SK-N-SH treated with all-trans-retinoic acid at 6 μM for 48 hours (cell line): Measurements from ENCODE around the gene SLC13A4.
"Not testable (repeated sequence)": the region's sequence is repeated elsewhere in the genome, so short reads cannot be mapped to it uniquely, and the experiment has no call there.

ENCODE experiments used
- ATAC-seq: fragments of 200-7000 bp; cut with Tn5 transposase; 3 replicates; pipeline ENCODE4 v1.9.1; 2020; ENCODE audit warnings: mild to moderate bottlenecking, moderate library complexity
- ARNTL ChIP-seq: fragments of 450-650 bp; formaldehyde crosslinking; IDR thresholded peaks from 2 replicates; pipeline ENCODE4 v1.5.0; 2020; ENCODE audit warnings: low read depth, mild to moderate bottlenecking, moderate library complexity, borderline replicate concordance
- BACH2 ChIP-seq: fragments of 250-450 bp; sonication (Bioruptor Pico); IDR thresholded peaks from 2 replicates; pipeline ENCODE4 v1.9.0; 2021; ENCODE audit warnings: mild to moderate bottlenecking, borderline replicate concordance
- CSDC2 ChIP-seq: fragments of 250-450 bp; sonication (Bioruptor Pico); IDR thresholded peaks from 2 replicates; pipeline ENCODE4 v1.5.0; 2020; ENCODE audit warnings: mild to moderate bottlenecking, moderate library complexity
- ESRRG ChIP-seq: fragments of 250-450 bp; sonication (Bioruptor Pico); IDR thresholded peaks from 2 replicates; pipeline ENCODE4 v1.6.1; 2021; ENCODE audit warnings: mild to moderate bottlenecking
- GLIS3 ChIP-seq: fragments of 250-450 bp; sonication (Bioruptor Pico); IDR thresholded peaks from 2 replicates; pipeline ENCODE4 v1.5.0; 2020; ENCODE audit warnings: mild to moderate bottlenecking, moderate library complexity
- ISL1 ChIP-seq: fragments of 250-450 bp; sonication (Bioruptor Pico); IDR thresholded peaks from 2 replicates; pipeline ENCODE4 v2.1.2; 2022; ENCODE audit warnings: mild to moderate bottlenecking, moderate library complexity
- OSR1 ChIP-seq: fragments of 250-450 bp; sonication (Bioruptor Pico); IDR thresholded peaks from 2 replicates; pipeline ENCODE4 v1.8.0; 2022; ENCODE audit warnings: moderate library complexity, mild to moderate bottlenecking, inconsistent platforms
- PPARA ChIP-seq: fragments of 250-450 bp; sonication (Bioruptor Pico); IDR thresholded peaks from 2 replicates; pipeline ENCODE4 v1.5.0; 2020; ENCODE audit warnings: mild to moderate bottlenecking, borderline replicate concordance
- RARB ChIP-seq: fragments of 250-450 bp; sonication (Bioruptor Pico); IDR thresholded peaks from 2 replicates; pipeline ENCODE4 v1.8.0; 2021; ENCODE audit warnings: mild to moderate bottlenecking, moderate library complexity
- SNAI2 ChIP-seq: fragments of 250-450 bp; sonication (Bioruptor Pico); IDR thresholded peaks from 2 replicates; pipeline ENCODE4 v1.5.0; 2020; ENCODE audit warnings: mild to moderate bottlenecking, moderate library complexity
- TCF4 ChIP-seq: fragments of 250-450 bp; sonication (Bioruptor Pico); IDR thresholded peaks from 2 replicates; pipeline ENCODE4 v1.8.0; 2021; ENCODE audit warnings: mild to moderate bottlenecking, moderate library complexity, borderline replicate concordance
- TOX ChIP-seq: fragments of 250-450 bp; sonication (Bioruptor Pico); IDR thresholded peaks from 2 replicates; pipeline ENCODE4 v1.8.0; 2021; ENCODE audit warnings: mild to moderate bottlenecking, moderate library complexity, borderline replicate concordance
- ZC3H10 ChIP-seq: fragments of 250-450 bp; sonication (Bioruptor Pico); IDR thresholded peaks from 2 replicates; pipeline ENCODE4 v1.5.1; 2021; ENCODE audit warnings: mild to moderate bottlenecking, moderate library complexity
- ZFP3 ChIP-seq: fragments of 250-450 bp; sonication (Bioruptor Pico); IDR thresholded peaks from 2 replicates; pipeline ENCODE4 v1.5.0; 2020; ENCODE audit warnings: mild to moderate bottlenecking, moderate library complexity
- ZFP30 ChIP-seq: fragments of 450-650 bp; formaldehyde crosslinking; IDR thresholded peaks from 2 replicates; pipeline ENCODE4 v1.5.0; 2022; ENCODE audit warnings: mild to moderate bottlenecking, moderate library complexity
- ZNF565 ChIP-seq: fragments of 450-650 bp; formaldehyde crosslinking; conservative IDR thresholded peaks from 2 replicates; pipeline ENCODE4 v1.5.0; 2020; ENCODE audit warnings: low read depth, mild to moderate bottlenecking, moderate library complexity
- ZNF70 ChIP-seq: fragments of 450-650 bp; formaldehyde crosslinking; IDR thresholded peaks from 2 replicates; pipeline ENCODE4 v1.5.0; 2020; ENCODE audit warnings: mild to moderate bottlenecking, moderate library complexity
- ZNF8 ChIP-seq: fragments of 450-650 bp; formaldehyde crosslinking; IDR thresholded peaks from 2 replicates; pipeline ENCODE4 v1.5.0; 2020; ENCODE audit warnings: mild to moderate bottlenecking, moderate library complexity
- TF ChIP-seq, protein P1 (sequence below): fragments of 250-450 bp; sonication (Bioruptor Pico); IDR thresholded peaks from 2 replicates; pipeline ENCODE4 v1.8.0; 2020; ENCODE audit warnings: mild to moderate bottlenecking, moderate library complexity, borderline replicate concordance
- TF ChIP-seq, protein P2 (sequence below): fragments of 250-450 bp; sonication (Bioruptor Pico); IDR thresholded peaks from 2 replicates; pipeline ENCODE4 v1.5.1; 2021; ENCODE audit warnings: mild to moderate bottlenecking, moderate library complexity
- TF ChIP-seq, protein P3 (sequence below): fragments of 250-450 bp; sonication (Bioruptor Pico); IDR thresholded peaks from 2 replicates; pipeline ENCODE4 v1.8.0; 2021; ENCODE audit warnings: low read depth, mild to moderate bottlenecking, moderate library complexity, borderline replicate concordance
- TF ChIP-seq, protein P4 (sequence below): fragments of 250-450 bp; sonication (Bioruptor Pico); IDR thresholded peaks from 2 replicates; pipeline ENCODE4 v1.5.0; 2020; ENCODE audit warnings: mild to moderate bottlenecking, moderate library complexity
- TF ChIP-seq, protein P5 (sequence below): fragments of 250-450 bp; sonication (Bioruptor Pico); IDR thresholded peaks from 2 replicates; pipeline ENCODE4 v1.5.1; 2020; ENCODE audit warnings: low read depth, mild to moderate bottlenecking, moderate library complexity

The SLC13A4 gene

DNA sequence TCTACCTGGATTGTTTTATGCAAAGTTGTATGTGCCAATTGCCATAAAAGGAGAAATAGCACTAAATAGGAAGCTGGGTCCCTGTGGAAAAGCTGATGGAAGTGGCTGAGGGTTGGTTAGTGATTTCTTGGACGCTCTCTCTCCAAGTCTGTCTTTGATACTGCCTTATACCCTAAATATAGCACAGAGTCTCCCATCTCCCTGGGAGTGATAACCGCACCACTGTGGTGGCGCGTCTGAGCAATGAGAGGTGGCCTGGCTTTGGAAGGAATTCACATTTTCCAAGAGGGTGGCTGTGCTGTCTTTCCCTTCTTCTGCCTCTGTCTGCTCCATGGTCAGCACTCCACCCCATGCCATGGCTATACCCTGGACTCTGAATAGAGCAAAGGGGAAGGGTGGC, 34.4 kb downstream of the SLC13A4 start:
- no peak for ATAC-seq
- TF ChIP-seq BACH2 (CRISPR knock-in tag) = no peak
- TF ChIP-seq ZNF8 (CRISPR knock-in tag) = no peak
- TF ChIP-seq, protein P1, sequence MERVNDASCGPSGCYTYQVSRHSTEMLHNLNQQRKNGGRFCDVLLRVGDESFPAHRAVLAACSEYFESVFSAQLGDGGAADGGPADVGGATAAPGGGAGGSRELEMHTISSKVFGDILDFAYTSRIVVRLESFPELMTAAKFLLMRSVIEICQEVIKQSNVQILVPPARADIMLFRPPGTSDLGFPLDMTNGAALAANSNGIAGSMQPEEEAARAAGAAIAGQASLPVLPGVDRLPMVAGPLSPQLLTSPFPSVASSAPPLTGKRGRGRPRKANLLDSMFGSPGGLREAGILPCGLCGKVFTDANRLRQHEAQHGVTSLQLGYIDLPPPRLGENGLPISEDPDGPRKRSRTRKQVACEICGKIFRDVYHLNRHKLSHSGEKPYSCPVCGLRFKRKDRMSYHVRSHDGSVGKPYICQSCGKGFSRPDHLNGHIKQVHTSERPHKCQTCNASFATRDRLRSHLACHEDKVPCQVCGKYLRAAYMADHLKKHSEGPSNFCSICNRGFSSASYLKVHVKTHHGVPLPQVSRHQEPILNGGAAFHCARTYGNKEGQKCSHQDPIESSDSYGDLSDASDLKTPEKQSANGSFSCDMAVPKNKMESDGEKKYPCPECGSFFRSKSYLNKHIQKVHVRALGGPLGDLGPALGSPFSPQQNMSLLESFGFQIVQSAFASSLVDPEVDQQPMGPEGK (CRISPR knock-in tag) = no peak
- TF ChIP-seq ZFP3 (CRISPR knock-in tag) = no peak
- TF ChIP-seq CSDC2 = no peak
- TF ChIP-seq, protein P2, sequence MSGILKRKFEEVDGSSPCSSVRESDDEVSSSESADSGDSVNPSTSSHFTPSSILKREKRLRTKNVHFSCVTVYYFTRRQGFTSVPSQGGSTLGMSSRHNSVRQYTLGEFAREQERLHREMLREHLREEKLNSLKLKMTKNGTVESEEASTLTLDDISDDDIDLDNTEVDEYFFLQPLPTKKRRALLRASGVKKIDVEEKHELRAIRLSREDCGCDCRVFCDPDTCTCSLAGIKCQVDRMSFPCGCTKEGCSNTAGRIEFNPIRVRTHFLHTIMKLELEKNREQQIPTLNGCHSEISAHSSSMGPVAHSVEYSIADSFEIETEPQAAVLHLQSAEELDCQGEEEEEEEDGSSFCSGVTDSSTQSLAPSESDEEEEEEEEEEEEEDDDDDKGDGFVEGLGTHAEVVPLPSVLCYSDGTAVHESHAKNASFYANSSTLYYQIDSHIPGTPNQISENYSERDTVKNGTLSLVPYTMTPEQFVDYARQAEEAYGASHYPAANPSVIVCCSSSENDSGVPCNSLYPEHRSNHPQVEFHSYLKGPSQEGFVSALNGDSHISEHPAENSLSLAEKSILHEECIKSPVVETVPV (CRISPR knock-in tag) = no peak
- no peak for TF ChIP-seq ARNTL (CRISPR knock-in tag)
- TF ChIP-seq PPARA (CRISPR knock-in tag) = no peak
- no peak for TF ChIP-seq ESRRG (CRISPR knock-in tag)
- no peak for TF ChIP-seq ISL1 (CRISPR knock-in tag)
- no peak for TF ChIP-seq ZNF565 (CRISPR knock-in tag)
- TF ChIP-seq ZNF70 (CRISPR knock-in tag) = no peak
- TF ChIP-seq GLIS3 (CRISPR knock-in tag) = no peak
- no peak for TF ChIP-seq OSR1 (CRISPR knock-in tag)
- TF ChIP-seq, protein P3, sequence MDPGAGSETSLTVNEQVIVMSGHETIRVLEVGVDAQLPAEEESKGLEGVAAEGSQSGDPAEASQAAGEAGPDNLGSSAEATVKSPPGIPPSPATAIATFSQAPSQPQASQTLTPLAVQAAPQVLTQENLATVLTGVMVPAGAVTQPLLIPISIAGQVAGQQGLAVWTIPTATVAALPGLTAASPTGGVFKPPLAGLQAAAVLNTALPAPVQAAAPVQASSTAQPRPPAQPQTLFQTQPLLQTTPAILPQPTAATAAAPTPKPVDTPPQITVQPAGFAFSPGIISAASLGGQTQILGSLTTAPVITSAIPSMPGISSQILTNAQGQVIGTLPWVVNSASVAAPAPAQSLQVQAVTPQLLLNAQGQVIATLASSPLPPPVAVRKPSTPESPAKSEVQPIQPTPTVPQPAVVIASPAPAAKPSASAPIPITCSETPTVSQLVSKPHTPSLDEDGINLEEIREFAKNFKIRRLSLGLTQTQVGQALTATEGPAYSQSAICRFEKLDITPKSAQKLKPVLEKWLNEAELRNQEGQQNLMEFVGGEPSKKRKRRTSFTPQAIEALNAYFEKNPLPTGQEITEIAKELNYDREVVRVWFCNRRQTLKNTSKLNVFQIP (CRISPR knock-in tag) = no peak
- TF ChIP-seq SNAI2 = no peak
- TF ChIP-seq TCF4 (CRISPR knock-in tag) = no peak
- no peak for TF ChIP-seq ZC3H10 (CRISPR knock-in tag)
- TF ChIP-seq, protein P4, sequence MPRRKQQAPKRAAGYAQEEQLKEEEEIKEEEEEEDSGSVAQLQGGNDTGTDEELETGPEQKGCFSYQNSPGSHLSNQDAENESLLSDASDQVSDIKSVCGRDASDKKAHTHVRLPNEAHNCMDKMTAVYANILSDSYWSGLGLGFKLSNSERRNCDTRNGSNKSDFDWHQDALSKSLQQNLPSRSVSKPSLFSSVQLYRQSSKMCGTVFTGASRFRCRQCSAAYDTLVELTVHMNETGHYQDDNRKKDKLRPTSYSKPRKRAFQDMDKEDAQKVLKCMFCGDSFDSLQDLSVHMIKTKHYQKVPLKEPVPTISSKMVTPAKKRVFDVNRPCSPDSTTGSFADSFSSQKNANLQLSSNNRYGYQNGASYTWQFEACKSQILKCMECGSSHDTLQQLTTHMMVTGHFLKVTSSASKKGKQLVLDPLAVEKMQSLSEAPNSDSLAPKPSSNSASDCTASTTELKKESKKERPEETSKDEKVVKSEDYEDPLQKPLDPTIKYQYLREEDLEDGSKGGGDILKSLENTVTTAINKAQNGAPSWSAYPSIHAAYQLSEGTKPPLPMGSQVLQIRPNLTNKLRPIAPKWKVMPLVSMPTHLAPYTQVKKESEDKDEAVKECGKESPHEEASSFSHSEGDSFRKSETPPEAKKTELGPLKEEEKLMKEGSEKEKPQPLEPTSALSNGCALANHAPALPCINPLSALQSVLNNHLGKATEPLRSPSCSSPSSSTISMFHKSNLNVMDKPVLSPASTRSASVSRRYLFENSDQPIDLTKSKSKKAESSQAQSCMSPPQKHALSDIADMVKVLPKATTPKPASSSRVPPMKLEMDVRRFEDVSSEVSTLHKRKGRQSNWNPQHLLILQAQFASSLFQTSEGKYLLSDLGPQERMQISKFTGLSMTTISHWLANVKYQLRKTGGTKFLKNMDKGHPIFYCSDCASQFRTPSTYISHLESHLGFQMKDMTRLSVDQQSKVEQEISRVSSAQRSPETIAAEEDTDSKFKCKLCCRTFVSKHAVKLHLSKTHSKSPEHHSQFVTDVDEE (CRISPR knock-in tag) = no peak
- TF ChIP-seq, protein P5, sequence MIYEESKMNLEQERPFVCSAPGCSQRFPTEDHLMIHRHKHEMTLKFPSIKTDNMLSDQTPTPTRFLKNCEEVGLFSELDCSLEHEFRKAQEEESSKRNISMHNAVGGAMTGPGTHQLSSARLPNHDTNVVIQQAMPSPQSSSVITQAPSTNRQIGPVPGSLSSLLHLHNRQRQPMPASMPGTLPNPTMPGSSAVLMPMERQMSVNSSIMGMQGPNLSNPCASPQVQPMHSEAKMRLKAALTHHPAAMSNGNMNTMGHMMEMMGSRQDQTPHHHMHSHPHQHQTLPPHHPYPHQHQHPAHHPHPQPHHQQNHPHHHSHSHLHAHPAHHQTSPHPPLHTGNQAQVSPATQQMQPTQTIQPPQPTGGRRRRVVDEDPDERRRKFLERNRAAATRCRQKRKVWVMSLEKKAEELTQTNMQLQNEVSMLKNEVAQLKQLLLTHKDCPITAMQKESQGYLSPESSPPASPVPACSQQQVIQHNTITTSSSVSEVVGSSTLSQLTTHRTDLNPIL (CRISPR knock-in tag) = no peak

DNA sequence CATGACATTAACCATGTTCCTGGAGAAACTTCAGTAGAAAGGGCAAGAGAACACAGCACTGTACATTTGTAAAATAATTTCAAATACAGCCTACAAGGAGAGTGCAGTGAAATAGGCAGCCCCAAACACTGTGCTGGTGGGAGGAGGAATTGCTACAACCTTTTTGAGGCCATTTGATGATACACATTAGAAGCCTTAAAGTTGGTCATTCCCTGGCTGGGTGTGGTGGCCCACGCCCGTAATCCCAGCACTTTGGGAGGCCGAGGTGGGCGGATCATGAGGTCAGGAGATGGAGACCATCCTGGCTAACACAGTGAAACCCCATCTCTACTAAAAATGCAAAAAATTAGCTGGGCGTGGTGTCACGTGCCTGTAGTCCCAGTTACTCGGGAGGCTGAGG, 35.4 kb downstream of the SLC13A4 start:
- ATAC-seq = not testable (repeated sequence)

DNA sequence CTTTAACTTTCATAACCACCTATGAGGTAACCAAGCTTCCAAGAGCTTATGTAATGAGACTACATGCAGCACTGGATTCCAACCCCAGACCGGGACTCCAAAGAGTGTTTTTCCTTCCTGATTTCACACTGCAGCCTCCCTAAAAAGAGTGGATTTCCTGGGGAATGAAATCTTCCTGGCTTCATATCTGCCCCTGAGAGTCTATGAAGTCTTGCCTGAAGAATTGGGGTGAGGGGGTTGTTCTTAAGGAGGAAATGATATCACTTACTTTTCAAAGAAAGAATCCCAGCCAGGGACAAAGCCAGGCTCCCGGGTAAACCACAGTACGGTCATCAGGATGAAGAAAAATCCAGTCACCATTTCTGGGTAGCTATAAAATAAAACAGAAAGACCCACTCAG, 35.9 kb downstream of the SLC13A4 start:
- no peak for ATAC-seq
- TF ChIP-seq GLIS3 (CRISPR knock-in tag) (no peak), ZFP30 (no peak), TOX (CRISPR knock-in tag) (no peak), RARB (CRISPR knock-in tag) (no peak), ZNF565 (CRISPR knock-in tag) (no peak)
